HG02970 (cell line): ENCODE data around the gene TMEM273.

Experiments
- ATAC-seq: cut with Tn5 transposase; IDR thresholded peaks from one replicate; pipeline ENCODE4 v1.9.1; 2021; ENCODE audit warnings: mild to moderate bottlenecking, moderate library complexity, moderate number of reproducible peaks; ENCODE audit not compliant: unreplicated experiment, low FRiP score

Gene TMEM273

DNA sequence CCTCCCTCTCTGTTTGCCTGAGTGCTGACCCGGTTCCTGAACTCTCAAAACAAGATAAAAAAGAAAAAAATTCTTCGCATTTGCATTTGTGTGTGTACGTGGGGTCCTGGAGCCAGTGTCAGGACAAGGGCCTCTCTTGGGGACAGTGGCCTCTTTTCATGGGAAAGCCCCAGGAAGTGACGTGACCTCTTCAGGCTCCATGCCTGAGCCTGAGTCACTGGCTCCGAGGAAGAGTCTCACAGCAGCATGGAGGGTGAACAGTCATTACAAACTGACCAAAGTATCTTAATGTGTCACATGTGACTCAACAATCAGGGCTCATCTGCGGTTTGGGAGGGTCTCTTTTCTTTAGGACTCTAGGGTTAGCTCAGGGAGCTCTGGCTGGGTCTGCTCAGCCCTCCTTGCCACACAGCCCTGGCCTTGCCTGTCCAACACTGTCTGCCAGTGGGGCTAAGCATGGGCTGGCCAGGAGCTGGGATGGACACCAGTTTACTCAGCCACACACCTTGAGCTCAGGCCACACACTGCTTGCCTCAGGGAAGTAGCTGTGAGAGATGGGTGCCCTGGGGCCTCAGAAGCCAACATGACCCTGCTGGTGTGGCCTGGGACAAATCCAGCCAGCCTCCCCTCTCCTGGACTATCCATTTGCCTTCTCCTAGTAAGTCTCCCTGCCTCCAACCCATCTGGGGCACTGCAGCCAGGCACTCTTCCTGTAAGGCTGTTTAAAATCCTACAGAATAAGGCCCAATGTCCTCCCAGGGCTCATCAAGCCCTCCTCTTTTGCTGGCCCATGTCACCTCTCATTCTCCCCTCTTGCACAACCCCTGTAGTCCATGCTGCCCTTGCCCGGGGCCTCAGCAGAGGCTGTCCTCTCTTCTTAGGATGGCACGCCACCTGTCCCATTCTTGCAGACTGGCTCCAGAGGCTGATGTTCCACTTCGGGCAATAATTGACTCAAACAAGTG lies 10.5 kb downstream of the TMEM273 start:
- peak; percentile 78 for ATAC-seq

DNA sequence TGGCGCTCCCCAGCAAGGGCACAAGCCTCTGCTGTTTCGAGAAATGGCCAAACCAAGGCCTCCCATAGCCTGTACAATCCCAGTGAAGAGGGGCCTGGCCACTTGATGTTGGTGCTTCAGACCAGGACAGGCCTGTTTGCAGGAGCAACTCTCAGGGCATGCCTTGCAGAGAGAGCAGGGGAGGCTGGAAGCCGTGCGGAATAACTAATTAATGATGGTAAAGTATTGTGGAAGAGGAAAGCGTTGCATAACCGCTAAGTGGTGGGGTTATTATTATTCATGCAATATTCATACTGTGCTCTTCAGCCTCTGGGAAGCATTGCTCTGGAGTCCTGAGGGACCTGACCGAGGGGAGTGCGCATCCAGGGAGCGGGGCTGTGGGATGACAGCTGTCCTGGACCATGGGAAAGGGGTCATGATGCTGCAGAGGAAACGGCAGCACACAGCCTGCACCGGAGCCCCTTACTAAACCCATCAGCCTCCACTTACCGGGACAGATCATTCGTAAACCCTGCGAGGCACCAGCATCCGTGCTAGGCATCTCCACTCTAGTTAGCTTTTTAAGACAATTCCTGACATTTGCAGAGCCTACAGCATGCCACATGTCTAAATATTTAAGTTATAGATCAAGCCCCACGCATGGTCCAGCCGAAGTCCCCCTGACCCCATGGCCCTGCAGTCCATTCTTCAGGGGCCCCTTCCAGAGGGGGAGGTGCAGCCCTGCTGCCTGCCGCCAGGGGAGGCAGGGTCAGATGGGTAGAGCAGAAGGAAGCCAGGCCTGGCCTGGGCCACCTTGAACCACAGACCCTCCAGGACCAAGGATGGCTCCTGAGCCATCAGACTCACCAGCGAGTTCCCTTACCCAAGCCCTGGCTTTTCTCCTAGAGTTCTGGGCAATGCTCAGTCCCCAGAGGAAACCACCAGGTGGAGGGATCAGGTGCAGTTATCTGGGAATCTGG lies 11.6 kb downstream of the TMEM273 start:
- ATAC-seq = peak; percentile 3

DNA sequence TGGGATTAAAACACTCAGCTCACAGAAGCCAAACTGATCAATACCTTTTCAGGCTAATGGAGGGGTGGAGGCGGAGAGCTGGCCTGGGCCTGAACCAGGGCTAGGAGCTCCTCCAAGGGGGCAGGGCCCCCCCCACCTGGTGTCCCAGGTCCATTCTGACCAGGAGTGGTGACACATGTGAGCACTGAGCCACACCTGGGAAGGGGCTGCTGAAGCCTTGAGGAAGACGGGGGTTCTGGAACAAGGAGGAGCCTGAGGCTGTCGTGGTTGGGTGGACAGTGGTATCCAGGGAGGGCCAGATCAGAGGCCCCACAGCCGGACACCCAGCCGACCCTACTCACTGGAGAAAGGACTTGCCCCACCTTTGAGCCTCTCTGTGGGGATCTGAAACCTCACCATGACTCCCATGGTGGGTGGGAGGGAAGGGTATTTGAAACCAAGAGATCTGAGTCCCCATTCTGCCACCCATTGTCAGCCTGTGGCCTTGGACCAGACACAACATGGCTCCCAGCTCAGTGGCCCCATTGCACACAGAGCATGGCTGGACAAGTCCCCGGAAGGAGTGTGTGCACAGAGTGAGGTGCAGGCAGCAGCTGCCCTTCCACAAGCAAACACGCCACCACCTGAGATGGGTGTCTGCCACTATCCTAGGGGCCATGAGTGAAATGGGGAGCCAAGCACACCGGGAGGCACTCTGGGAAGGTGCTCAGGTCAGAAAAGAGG lies 12.4 kb downstream of the TMEM273 start:
- no peak for ATAC-seq

DNA sequence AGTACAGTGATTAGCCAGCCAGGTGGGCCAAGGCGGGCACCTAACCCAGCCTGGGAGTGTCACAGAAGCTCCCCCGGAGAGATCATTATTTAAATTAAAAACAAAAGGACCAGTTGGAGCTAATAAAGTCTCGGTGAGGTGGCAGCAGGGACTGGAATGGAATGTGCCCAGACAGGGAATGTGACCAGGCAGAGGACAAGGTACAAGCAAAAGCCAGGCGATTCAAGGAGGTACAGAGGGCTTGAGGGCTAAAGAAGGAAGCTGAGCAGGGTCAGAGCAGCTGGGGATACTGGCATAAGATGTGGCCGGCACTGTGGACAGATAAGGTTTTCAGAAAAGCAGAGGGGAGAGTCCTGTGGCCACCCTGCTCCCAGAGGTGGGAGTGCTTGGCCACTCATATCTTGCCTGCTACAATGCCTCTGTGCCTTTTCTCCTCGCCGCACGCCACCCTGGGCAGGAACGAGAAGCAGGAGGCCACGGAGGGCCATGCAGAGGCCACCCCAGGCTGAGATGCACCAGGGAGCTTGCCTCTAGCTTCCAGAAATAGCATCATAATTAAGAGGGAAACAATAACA lies 13.2 kb downstream of the TMEM273 start:
- no peak for ATAC-seq

DNA sequence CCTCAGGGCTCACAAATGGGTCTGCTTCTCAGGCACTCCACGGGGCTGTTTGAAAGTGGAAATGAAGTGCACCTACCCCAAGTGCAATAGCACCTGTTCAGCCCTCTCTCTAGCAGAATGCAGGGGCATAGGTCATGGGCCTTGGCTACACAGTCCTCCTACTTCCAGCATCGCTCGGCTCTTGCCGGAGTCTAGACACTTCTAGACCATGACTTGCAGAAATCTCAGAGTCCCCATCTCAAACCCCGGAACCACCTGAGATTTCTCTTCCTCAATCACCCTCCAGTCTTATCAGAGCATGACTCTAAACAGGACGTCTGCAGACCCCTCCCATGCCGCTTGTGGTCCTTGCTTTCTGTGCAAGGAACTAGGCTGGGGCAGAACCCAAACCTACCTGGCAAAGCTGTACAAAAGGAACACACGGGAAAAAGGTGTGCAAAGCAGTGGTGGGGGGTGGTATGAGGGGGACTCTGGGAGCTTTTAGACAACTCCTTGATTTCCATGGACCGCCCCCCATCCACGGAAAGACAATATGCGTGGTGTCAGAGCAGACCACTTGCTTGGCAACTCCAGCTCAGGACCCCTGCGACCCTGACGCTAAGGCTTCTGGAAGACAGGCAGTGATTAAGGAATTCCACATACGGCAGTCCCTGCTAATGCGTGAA lies 13.8 kb downstream of the TMEM273 start:
- ATAC-seq = no peak

DNA sequence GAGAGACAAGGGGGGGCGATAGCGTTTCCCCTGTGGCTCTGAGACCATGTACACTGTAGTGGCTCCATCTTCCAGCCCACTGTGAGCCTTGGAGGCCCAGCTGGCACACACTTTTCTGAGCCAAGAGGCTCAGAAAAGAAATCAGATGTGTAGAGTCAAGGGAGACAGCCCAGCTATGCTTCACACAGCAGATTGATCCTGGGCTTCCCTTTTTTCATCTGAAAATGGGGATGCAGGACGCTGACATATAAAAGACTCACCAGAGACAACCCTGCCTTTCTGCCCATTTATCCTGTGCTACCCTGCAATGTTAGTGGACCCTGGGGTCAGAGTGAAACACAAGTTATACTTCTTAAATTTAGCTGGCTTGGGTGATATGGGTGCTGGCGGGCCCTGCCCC lies 14.3 kb downstream of the TMEM273 start:
- ATAC-seq = no peak

DNA sequence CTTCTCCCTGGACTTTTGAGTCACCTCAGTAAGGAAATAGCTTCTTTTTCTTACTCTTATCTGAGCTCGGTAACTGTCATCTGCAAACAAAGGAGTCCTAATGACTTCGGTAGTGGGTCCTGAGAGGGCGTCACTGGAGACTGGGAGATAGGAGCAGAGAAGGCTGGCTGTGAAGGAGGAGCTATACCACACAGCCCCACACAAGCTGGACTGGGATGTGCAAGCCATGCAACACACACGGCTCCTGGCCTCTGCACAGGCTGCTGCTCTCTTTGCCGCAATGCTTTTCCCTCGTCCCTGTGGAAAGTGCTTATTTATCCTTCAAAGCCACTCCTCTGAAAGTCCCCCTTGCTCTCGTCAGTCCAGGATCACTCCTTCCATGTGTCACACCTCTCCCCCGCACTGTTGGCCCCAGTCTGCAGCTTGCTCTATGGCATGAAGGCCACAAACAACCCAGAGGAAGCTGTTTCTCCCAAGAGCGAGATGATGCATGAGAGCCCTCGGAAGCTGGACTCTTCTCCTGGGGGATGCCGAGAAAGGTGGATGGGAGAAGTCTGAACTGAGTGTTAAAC lies 14.9 kb downstream of the TMEM273 start:
- ATAC-seq = no peak

DNA sequence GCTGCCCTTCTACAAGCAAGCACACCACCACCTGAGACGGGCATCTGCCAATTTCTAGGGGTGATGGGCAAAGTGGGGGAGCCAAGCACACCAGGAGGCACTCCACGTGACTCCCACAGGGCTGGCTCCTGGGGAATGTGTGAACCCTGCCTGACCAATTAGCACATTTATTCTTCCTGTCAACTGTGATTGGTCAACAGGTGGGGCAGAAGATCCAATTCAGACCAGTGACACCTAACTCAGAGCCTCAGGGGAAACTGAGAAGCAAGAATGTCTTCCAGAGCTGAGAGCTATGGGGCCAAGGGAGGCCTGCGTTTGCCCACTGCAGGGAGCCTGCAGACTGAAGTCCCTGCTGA lies 15.4 kb downstream of the TMEM273 start:
- ATAC-seq = no peak

DNA sequence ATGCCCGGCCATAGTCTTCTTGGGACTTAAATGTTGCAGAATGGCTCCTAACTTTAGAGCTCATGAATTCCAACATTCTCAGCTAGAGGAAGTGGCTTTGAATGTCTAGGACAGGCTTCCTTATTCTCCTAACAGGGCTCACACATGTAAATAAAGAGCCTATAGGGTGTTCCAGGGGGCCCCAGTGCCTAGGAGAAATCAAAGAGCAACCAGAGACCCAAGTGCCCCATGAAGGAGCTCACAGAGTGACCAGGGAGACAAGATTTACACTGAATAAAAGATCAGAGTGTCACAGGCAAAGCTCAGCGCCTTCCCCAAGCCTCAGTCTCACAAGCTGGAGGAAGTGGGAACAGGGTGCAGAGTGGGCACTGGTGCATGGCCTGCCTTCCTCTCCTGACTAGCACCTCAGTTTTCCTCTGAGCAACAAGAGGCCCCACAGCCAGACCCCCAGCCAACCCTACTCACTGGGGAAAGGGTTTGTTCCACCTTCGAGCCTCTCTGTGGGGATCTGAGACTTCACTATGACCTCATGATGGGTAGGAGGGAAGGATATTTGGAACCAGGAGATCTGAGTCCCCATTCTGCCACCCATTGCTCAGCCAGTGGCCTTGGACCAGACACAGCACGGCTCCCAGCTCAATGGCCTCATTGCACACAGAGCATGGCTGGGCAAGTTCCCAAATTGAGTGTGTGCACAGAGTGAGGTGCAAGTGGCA lies 16.0 kb downstream of the TMEM273 start:
- ATAC-seq = no peak

DNA sequence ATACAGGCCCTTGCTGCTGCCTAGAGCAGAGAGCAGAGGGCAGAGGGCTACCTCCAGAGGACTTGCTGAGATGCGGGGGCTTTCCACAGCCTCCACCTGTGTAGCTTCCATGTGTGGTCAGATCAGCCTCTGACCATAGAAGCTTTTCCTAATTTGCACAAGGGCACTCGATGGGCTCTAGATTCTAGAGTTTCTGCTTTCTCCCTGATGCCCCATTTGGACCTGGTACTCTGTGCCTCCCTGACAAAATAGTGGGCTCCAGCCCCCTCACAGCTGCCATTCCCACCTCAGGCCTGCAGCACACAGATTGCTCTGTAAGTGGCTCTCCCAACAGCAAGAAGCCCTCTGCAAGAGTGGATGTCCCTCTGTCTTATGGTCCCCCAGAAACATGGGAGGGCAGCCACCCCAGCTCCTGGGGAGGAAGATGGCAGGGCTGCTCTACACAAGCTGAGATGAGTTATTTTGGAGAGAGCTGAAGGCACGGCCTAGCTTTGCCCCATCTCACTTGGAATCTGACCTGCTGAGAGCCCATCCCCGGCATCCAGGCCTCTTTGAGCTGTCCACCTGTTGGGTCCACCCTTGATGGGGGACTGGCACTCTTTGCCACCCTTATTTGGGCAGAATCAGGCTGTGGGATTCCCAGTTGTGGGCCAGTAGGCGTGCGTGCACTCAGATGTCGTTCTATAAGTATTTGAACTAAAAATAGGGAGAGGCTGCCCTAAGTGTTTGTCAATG lies 16.7 kb downstream of the TMEM273 start:
- no peak for ATAC-seq

DNA sequence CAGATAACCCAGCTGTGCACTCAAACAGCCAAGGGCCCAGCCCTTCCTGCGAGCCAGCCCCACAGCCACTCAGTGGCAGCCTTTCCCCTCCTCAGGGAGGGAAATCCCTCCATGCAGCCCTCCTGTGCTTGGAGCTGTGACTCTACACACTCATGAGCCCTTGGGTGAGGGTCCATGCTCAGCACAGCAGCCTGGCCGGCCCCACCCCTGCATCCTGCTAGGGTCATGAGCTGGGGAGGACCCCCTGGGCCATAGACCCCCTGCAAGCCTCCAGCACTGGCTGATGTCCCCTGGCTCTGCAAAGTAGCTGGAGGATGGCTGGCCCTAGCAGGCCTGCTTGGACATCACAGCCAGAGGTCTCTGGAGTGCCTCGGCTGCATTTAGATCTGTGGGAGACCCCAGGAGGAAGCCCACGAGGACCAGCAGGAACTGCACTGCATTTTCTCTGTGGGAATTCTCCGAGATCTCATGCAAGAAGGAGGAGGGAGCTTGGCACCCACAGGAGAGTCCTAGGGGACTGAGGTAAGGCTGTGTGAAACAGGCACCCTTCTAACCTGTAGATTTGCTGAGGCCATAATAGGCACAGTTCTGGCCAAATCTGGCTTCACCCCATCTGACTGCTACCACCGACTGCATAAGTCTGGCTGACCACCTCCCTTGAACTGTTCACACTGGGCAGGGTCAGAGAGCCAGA lies 17.4 kb downstream of the TMEM273 start:
- no peak for ATAC-seq

DNA sequence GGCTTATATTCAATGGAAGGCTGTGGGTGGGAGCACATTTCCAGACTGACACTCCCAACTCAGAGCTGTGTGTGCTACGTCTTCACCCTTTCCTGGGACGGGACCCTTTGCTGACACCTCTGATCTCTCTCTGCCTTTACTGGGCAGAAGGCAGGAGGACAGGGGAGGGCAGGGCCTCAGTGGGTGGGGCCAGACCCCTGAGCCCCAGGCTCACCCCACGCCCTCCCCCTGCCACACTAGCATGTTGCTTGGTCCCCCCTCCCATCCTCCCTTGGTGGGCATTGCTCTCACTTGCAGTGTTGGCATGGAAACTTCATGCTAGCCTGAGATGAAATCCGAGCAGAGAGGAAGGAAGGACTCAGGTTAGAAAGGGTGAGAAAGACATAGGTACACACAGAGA lies 18.4 kb downstream of the TMEM273 start:
- ATAC-seq = no peak

DNA sequence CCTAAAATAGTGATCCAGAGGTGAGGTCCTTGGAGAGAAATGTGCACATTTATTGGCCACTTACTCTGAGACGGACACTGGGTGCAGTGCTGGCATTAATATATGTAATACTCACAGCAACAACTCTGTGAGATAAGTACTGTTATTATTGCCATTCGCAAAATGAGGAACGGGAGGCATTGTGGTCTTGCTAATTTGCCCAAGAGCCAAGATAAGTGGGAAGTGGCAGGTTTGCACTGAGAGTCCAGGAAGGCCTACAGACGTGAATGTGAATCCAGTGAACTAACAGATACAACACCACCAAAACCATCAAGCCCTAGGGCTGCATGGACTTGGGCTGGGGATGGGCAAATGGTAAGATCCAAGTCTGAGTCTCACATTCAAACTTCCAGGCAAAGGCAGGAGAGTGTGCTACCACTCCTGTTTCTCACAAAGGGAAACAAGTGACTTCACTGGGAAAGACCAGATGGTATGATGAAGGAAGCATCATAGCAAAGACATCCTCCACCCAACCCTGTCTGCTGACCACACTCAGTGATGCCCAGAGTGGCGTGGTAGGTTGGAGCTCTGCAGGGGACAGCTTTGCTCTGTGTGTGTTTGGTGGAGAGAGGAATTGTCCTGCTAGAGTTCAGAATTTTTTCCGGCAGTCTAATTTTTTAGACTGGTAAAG lies 19.2 kb downstream of the TMEM273 start:
- ATAC-seq = no peak

DNA sequence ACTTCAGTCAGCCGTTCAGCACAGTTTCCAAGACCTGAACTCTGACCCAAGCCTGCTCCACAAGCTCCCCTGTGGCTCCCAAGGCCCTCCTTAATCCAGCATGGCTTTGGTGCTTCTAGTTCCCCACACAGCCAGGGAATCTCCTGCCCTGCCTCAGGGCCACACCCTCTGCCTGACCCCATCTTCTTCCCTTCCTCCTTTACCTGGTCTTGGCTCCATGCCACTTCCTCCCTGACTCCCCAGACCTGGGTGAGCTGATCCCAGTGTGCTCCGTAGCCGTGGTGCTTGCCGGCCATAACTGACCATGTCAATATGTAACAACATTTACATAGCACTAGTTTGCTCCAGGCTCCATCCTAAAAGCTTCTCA lies 20.0 kb downstream of the TMEM273 start:
- no peak for ATAC-seq

DNA sequence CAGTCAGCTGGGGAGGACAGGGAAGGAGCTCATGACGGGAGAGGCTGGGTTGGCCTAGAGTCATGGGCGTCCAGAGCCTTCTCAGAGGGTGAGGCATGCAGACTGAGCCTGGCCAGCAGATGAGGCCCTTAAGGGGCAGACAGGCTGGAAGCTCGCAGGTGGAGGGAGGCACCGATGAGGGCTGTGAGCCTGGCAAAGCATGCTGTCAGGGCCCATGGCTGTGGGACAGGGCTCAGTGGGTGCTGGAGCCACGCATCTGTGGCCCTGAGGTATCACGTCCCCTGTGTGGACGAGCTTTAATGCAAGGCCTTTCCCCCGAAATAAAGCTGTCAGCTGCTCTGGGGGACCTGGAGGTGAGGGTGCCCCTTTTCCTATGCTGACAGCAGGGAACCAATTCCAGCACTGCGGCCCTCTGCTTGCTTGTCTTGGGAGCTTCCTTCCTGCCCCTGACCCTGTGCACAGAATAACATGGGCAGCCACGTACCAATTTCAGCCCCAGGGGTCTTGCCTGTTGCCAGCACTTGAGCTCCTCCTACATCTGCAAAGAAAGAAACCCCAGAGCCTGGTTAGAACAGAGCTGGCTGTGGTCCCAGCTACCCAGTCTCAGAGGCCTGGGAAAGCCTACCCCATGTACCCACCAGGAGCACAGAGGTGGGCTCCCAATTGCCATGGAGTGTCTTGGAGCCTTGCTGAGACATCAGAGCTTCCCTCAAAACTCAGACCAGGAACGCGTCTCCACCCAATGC lies 20.6 kb downstream of the TMEM273 start:
- ATAC-seq = no peak
